Testis (tissue), 3 donors: ENCODE results near the gene ST6GAL1. TPM values are rescaled to one million over a fixed set of nuclear protein-coding genes. Genes with fewer than 3 reads are reported as not detected.

Experiments used
- DNase-seq: peaks from one replicate; pipeline ENCODE4 v3.0.0-alpha.2; 2019
- H3K27ac ChIP-seq, 2 donors: fragments of 200-600 bp; sonication (generic); one replicate each; pipeline ENCODE4 v1.5.1; 2019
- H3K27me3 ChIP-seq: fragments of 200-600 bp; sonication (generic); one replicate; pipeline ENCODE4 v1.5.1; 2019
- H3K36me3 ChIP-seq: fragments of 200-600 bp; sonication (generic); one replicate; pipeline ENCODE4 v1.5.1; 2017; ENCODE audit warnings: low read depth; ENCODE audit errors: missing control alignments
- H3K4me1 ChIP-seq: fragments of 200-600 bp; sonication (generic); one replicate; pipeline ENCODE4 v1.5.1; 2019
- H3K4me3 ChIP-seq, 2 donors: fragments of 200-600 bp; sonication (generic); one replicate each; pipeline ENCODE4 v1.5.1; 2017 to 2019
- H3K9me3 ChIP-seq: fragments of 200-600 bp; sonication (generic); one replicate; pipeline ENCODE4 v1.5.1; 2017
- POLR2A ChIP-seq: fragments of 450-650 bp; IDR thresholded peaks from one replicate; pipeline ENCODE4 v1.6.1; 2017; ENCODE audit warnings: antibody characterized with exemption, mild to moderate bottlenecking, moderate library complexity
- WGBS, 2 donors: methylation state at CpG; one replicate each; pipeline ENCODE4 v1.1.5; 2018; 5-methylcytosine and 5-hydroxymethylcytosine counted together
- intact Hi-C: fragments of 100-400 bp; cut with DNase I; formaldehyde crosslinking; loops from one replicate; pipeline ENCODE4 v1.15.1; 2023; ENCODE audit warnings: low total_unique reads
- polyA plus RNA-seq: library from polyadenylated mRNA; stranded (reverse); fragments of 350-450 nt; fragmentation: Illumina TruSeq; extraction: RNeasy Lipid Tissue Mini Kit (QIAGEN cat#74804); gene quantifications from one replicate; pipeline ENCODE4 v1.2.3, GENCODE V29; 2014; ENCODE audit warnings: low read depth, low replicate concordance; ENCODE audit not compliant: insufficient read depth
- total RNA-seq, 2 donors: library from RNA; depleted of rRNA; stranded (reverse); fragments of >200 nt; gene quantifications; one replicate each; pipeline ENCODE4 v1.2.3, GENCODE V29; 2016
- TF ChIP-seq, protein P1 (sequence below), 3 experiments: fragments of 450-650 bp in 2 of 3; fragments of 200-600 bp in 1 of 3; sonication (generic) in 1 of 3; IDR thresholded peaks; one replicate each; pipeline ENCODE4 v1.5.1; 2016 to 2019; ENCODE audit warnings: antibody characterized with exemption in 3 of 3, mild to moderate bottlenecking in 2 of 3, moderate library complexity in 1 of 3

Gene ST6GAL1
- total and polyA plus RNA-seq, 3 donors from 2014 or later: 12.8 to 26.3 (median 16.9) TPM

DNA sequence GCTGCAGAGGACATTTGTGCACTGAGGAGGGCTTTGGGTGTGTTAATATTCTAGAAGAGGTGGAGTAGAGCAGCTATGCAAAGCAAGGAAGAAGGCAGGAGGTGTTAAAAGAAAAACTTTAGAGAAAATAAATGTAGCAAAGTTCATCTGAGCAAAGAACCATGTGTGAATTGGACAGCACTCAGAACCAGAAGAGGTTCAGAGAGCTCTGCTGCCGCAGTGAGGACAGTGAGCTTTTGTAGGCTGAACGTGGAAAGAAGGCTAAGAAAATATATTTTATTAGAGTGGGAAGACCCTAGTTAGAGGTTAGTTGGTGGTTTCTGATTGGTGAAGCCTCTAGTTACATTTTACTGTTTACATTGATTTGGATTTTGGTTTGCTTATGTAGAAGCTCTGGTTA lies 50.7 kb downstream of the ST6GAL1 start:
- WGBS, 2 donors: 61 to 79% methylated on average over 2 of the region's 2 CpGs
- Histone ChIP-seq H3K4me1 (peaks cover 17% of the 10 kb centered on the region), H3K27ac (no peak overlapping the region), H3K4me3 (no peak overlapping the region), H3K36me3 (no peaks in the 10 kb centered on the region), H3K27me3 (no peaks in the 10 kb centered on the region), H3K9me3 (no peaks in the 10 kb centered on the region)
- intact Hi-C loops: no loop called here
- TF ChIP-seq, protein P1, sequence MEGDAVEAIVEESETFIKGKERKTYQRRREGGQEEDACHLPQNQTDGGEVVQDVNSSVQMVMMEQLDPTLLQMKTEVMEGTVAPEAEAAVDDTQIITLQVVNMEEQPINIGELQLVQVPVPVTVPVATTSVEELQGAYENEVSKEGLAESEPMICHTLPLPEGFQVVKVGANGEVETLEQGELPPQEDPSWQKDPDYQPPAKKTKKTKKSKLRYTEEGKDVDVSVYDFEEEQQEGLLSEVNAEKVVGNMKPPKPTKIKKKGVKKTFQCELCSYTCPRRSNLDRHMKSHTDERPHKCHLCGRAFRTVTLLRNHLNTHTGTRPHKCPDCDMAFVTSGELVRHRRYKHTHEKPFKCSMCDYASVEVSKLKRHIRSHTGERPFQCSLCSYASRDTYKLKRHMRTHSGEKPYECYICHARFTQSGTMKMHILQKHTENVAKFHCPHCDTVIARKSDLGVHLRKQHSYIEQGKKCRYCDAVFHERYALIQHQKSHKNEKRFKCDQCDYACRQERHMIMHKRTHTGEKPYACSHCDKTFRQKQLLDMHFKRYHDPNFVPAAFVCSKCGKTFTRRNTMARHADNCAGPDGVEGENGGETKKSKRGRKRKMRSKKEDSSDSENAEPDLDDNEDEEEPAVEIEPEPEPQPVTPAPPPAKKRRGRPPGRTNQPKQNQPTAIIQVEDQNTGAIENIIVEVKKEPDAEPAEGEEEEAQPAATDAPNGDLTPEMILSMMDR (IDR thresholded peaks at IDR 0.05): no peak
- no peak for TF ChIP-seq POLR2A
- DNase-seq: no peak

- Histone ChIP-seq H3K27me3 (no peaks in the 10 kb centered on the region), H3K36me3 (no peaks in the 10 kb centered on the region), H3K4me3 (no peak overlapping the region), H3K9me3 (no peaks in the 10 kb centered on the region), H3K4me1 (no peaks in the 10 kb centered on the region), H3K27ac (no peak overlapping the region)
- no peak for TF ChIP-seq POLR2A
- TF ChIP-seq, protein P1 (IDR thresholded peaks at IDR 0.05): no peak
- no peak for DNase-seq
- WGBS, 2 donors: 57 to 71% methylated on average over 4 of the region's 4 CpGs
- intact Hi-C loops: no loop called here
Observed at GRCh38 chr3:186983659-186984058, 53.3 kb downstream of the ST6GAL1 start.

- no peaks in the 10 kb centered on the region for H3K36me3 ChIP-seq
- intact Hi-C loops: no loop called here
Observed at GRCh38 chr3:186984064-186984463, 53.7 kb downstream of the ST6GAL1 start.

DNA sequence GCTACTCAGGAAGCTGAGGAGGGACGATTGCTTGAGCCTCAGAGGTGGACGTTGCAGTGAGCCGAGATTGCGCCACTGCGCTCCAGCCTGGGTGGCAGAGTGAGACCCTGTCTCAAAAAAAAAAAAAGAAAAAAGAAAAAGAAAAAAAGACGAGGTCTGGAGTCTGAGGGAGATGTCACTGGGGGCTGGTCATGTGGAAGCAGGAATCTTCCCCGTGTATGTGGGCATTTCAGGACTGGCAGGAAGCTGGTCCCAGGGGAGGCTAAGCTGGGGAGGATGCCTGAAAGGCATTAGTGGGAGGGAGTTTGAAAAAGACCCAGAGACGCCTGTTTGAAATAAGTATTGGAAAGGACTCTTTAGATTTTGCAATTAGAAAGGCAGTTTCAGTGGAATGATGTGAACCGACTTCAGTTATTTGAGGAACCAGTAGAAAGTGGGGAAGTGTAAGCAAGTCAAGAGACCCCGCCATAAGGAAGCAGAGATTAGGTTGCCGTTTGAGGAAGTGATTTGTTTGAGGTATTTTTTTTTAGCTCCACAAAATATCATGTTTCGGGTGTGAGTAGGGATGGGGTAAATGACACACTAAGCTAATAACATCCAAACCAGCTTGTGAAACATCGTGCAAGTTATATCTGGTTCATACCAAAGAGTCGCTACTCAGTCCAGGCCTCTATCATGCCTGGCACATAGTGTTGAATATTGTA lies 55.5 kb downstream of the ST6GAL1 start:
- no peak for DNase-seq
- 80 to 82% methylated on average over 14 of the region's 14 CpGs for WGBS, 2 donors
- Histone ChIP-seq H3K36me3 (no peaks in the 10 kb centered on the region), H3K4me3 (no peak overlapping the region), H3K4me1 (no peaks in the 10 kb centered on the region), H3K27me3 (no peaks in the 10 kb centered on the region), H3K27ac (no peak overlapping the region), H3K9me3 (no peaks in the 10 kb centered on the region)
- TF ChIP-seq, protein P1 (IDR thresholded peaks at IDR 0.05): no peak
- no peak for TF ChIP-seq POLR2A
- intact Hi-C loops: no loop called here

More at GRCh38 chr3:186984064-186984463, 53.7 kb downstream of the ST6GAL1 start:
- no peak for TF ChIP-seq POLR2A
- TF ChIP-seq, protein P1 (IDR thresholded peaks at IDR 0.05): no peak
- no peaks in the 10 kb centered on the region for H3K9me3 ChIP-seq
- DNase-seq: no peak
- H3K27me3 ChIP-seq: no peaks in the 10 kb centered on the region
- 69 to 78% methylated on average over 6 of the region's 6 CpGs for WGBS, 2 donors
- no peak overlapping the region for H3K27ac ChIP-seq
- H3K4me1 ChIP-seq: no peaks in the 10 kb centered on the region
- H3K4me3 ChIP-seq: no peak overlapping the region

DNA sequence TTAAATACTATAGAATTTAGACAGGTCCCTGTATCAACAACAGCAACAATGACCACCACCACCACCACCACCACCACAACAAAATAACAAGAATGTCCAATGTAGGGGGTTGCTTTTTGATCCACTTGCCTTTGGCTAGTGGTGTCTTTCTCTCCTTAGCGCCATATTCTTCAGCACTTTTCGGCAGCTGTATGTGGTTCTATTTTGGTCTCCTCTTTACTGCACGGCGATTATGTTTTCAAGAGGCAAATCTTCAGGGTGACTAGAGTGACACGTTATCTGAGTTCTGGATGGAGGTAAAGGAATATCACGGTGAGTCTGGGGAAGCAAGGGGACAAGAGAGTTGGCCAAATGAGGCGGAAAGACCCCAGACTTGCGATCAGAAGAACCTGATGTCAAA lies 56.1 kb downstream of the ST6GAL1 start:
- Histone ChIP-seq H3K4me1 (no peaks in the 10 kb centered on the region), H3K9me3 (no peaks in the 10 kb centered on the region), H3K27me3 (no peaks in the 10 kb centered on the region), H3K4me3 (no peak overlapping the region), H3K36me3 (no peaks in the 10 kb centered on the region), H3K27ac (no peak overlapping the region)
- TF ChIP-seq, protein P1 (IDR thresholded peaks at IDR 0.05): no peak
- TF ChIP-seq POLR2A: no peak
- no peak for DNase-seq
- 90 to 96% methylated on average over 8 of the region's 8 CpGs for WGBS, 2 donors
- intact Hi-C loops: no loop called here
